GM18873 (cell line): ENCODE results near the gene ARMH3.

Experiments used
- ATAC-seq: cut with Tn5 transposase; IDR thresholded peaks from one replicate; pipeline ENCODE4 v1.9.1; 2021; ENCODE audit warnings: mild to moderate bottlenecking, moderate library complexity, moderate number of reproducible peaks; ENCODE audit not compliant: unreplicated experiment, low FRiP score

ARMH3 gene

DNA sequence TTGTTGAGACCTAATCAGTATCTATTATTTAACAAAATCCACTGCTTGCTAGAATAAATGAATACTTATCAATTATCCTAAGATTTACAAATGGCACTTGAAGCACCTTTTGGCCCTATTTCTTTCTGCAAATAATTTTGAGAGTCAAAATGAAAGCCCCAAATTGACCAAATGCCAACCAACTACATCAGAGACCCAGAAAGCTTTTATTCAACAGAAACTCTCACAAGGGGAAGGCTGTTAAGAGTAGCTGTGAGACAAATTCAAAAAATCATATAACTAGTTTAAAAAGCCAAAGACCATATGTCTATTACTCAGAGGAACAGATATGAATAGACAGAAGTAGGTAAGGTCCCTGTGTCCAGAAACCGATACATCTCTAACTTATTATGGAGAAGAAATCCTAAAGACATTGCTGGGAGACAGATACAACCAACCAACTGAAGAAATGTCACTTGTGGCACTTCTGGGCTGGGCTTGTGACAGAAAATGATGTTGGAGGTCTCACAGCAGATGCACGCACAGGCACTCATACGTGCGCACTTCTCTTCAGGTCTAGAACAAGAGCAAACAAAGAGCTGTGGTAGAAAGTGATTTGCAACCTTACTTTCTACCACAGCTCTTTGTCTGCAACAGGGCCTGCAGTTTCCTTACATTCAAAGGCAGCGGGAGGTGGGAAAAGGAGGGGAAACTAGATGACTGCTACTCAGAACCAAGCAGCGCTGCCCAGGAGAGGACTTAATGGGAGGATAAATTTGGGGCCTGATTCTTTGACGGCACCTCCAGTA lies 153.7 kb downstream of the ARMH3 start:
- no peak for ATAC-seq

DNA sequence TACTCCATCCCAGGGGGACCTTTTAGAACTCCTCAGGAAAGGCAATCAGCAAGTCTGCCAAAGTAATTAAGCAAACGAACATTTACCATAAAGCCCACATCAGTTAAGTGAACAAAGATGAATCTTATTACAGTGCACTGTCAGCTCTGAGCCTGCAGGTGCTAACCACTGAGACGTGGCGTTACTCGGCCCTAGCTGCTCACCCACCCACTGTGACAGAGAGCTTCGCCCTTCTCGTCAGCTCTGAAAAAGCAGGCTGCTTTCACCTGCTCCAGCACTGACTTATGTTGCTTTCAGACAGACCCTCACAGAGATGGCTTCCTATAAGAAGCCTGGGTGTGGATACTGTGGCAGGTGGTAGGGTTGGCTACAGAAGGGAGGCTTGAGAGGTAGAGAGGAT lies 154.6 kb downstream of the ARMH3 start:
- no peak for ATAC-seq

DNA sequence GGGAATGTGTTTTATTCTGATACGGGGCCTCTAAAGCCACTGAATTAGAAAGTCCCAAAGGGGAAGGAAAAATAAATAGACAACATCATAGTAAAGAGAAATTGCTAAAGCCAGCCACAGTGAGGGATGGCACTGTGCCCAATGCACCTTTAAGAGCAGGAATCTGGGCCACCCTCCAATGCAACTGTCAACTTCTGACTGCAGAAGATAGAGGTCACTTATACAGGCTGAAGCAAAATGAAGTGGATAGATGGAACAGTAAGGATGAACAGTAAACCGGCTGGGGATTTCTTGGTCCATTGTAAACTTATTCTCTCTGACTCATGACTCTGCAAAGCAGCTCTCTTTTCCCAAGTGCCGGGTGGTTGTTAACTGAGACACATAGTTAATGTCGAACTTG lies 158.3 kb downstream of the ARMH3 start:
- ATAC-seq = no peak

DNA sequence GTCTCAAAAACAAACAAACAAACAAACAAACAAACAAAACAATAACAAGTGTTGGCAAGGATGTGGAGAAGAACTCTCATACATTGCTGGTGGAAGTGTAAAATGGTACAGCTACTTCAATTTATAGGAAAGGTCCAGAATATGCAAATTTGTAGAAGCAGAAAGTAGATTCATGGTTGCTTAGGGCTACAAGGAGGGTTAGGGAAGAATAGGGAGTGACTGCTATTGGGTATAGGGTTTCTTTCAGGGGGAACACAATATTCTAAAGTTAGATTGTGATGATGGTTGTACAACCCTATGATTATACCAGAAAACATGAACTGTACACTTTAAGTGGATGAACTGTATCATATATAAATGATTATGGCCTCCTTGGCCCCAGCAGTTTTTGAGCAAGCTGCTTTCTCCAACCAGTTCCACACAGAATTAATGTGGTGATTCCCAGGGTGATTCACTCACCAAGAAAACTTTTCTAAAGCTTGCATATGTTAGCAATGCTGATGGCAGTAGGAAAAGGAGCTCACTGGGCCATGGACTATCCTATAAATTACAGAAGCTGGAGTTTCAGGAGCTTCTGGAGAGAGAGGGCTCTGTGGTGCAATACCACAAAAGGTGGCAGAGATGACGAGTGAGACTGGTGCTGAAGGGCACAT lies 159.6 kb downstream of the ARMH3 start:
- ATAC-seq = no peak

DNA sequence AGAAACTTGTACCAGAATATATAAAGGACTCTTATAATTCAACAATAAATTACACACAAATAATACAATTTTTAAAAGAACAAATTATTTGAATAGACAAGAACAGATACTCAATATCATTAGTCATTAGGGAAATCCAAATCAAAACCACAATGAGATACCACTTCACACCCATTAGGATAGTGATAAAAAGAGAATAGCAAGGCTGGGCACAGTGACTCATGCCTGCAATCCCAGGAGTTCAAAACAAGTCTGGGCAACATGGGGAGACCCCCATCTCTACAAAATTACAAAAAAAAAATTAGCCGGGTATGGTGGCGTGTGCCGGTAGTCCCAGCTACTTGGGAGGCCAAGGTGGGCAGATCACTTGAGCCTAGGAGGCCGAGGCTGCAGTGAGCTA lies 160.2 kb downstream of the ARMH3 start:
- no peak for ATAC-seq

DNA sequence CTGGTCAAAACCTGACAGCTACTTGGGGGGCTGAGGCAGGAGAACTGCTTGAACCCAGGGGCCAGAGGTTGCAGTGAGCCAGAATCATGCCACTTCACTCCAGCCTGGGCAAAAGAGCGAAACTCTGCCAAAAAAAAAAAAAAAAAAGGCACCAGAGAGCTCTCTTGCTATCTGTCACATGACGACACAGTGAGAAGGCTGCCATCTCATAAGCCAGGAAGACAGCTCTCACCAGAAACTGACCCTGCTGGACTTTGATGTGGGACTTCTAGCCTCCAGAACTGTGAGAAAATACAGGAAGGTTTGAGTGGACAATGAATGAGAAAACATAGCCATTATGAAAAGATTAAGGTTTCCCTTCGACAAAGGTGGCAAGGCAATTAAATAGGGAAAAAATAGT lies 161.2 kb downstream of the ARMH3 start:
- no peak for ATAC-seq

DNA sequence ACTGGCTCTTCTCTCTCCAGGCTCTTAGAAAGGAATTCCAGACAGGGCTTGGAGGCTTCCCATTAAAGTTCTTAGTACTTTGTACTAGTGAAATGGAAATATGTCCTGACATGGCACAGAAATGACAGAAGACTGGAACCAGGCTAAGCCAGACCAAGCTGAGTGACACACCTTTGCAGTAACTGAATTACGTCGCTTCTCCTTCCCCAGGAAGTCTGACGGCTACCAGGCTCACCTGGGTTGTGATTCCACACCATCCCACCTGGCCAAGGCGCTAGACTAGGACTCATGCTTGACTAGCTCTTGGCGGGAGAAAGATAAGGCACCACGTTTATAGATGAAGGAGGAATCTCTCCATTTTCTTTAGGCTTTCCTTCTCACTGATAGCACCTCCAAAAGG lies 161.7 kb downstream of the ARMH3 start:
- ATAC-seq = no peak

DNA sequence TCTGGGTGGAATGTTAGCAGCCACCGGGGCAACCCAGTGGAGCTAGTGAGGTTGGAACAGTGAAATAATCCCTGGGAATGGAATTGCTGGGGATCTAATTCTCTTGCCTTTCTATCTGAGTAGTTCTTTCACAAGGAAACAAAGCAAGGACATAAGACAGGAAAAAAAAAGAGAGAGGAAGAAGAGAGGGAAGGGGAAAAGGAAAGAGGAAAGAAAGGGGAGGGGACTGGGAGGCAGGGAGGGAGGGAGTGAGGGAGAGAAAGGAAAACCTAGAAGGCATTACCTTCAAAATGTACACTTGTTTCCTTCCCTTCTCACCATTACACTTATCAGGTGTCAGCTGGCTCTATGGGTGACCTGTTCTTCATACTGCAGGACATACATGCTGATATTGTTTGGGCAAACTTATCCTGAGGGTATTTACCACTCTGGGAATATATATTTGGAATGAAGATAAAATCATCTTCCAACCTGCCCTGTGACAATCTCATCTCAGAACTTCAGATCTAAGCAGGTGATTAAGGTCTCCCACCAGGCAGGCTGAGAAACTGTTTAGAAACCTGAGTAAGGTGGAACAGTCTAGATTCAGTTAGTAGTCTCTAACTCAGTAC lies 162.4 kb downstream of the ARMH3 start:
- no peak for ATAC-seq

DNA sequence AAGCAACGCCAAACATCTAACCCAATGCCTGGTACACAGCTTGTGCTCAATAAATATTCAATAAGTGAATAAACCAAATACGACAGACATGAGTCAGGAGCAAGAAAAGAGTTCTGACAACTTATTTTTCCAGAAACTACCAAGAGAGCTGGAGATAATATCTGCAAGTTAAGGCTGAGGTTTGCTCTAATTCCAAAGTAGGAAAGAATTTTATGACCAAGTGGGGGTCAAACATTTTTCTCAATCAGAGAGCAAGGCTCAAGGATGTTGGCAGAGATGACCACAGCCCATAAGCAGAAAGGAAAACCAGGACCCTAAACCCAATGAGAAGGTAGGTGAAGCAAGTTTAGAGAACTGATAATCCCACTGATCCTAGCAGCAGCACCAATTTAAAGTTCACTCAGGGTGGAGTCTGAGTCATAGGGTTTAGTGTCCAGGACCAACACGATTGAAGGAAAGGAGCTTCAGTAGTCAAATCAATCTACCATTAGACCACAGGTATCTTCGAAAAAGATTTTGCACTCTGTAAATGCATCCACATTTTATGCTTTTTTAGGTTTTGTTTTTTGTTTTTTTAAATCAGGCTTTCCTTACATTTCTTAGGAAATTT lies 163.1 kb downstream of the ARMH3 start:
- ATAC-seq = no peak

DNA sequence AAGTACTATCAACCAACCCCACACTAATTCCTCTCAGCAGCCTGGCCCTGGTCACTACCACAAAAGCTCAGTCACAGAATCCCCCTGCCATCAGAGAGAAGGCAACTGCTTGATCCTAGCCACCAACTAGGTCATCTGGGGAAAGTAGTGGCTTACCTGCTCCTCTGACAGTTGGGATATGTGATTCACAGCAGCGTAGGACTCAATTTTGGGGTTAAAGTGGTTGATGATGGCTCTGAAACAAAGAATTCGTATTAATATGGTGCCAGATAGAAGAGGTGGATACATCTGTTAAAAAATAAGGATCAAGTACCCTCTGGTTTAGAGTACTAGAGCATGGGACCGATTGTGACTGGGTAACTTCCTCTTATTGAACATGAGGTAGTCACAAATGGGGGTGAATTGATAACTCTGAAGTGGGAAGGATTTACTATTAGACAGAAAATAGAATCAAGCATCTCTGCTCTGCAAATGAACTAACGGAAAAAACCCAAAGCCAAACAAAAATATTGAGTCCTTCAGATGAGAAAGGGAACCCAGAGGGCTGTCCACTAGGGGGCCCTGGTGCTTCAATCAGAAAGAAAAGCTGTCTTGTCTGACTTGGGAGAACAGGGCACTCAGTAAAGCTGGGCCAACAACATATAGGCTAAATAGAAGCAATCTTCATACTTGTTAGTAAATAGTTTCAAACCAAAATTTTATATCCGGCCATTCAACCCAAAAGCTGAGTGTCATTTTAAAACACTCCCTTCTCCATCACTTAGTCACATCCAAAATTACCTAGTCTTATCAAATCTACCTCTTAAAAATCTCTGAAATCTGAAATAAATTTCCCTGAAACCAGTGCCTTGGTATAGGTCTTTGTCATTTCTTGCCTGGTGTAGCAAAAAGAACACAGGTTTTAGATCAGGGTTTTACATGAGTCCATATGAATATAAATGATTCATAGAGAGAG lies 166.4 kb downstream of the ARMH3 start:
- no peak for ATAC-seq

DNA sequence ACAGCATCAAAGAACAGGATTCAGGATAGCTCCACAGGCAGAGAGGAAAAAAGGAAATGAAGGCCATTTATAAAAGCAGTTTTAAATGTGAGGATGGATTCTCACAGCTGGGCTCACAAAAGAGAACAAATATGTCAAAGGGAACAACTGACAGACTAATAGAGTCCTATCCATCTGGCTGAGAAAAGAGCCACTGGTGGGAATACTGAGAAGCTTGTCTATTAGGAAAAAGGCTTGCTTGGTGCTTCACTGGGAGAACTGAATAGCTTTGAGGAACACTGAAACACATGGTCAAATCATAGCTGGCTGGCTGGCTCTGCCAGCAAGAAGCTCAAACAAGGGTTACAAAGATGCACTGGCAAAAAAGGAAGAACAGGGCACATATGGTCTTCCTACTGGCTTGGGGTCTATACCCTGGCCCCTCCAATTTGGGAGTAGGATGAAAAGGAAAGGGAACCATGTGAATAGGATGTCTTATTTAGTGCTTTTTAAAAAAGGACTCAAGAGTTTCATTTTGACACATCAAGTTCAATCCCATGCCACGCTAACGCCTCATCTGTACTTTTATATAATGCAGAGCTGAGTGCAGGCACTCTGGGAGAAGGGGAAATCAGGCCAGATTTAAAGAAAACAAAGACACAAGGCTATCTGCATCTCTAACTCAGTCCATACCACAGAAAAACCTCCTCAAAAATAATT lies 167.6 kb downstream of the ARMH3 start:
- no peak for ATAC-seq

DNA sequence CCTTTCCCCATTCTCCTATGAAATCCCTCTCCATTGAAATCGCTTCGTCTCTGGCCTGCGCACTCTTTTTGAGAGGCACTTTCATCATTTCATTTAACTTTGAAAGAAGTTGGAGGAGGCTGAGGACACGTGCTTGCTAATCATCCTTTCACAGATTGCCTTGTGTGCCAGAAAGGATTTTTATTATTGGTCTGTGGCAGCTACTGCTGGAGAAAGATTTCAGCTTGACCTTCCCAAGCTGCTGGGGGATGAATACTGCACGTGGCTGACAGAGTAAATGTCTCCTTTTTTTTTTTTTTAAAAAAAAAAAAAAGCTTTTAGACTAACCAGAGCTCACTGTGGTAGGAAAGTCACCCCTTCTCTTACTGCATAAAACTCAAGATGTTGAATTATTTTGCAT lies 168.2 kb downstream of the ARMH3 start:
- ATAC-seq = no peak

DNA sequence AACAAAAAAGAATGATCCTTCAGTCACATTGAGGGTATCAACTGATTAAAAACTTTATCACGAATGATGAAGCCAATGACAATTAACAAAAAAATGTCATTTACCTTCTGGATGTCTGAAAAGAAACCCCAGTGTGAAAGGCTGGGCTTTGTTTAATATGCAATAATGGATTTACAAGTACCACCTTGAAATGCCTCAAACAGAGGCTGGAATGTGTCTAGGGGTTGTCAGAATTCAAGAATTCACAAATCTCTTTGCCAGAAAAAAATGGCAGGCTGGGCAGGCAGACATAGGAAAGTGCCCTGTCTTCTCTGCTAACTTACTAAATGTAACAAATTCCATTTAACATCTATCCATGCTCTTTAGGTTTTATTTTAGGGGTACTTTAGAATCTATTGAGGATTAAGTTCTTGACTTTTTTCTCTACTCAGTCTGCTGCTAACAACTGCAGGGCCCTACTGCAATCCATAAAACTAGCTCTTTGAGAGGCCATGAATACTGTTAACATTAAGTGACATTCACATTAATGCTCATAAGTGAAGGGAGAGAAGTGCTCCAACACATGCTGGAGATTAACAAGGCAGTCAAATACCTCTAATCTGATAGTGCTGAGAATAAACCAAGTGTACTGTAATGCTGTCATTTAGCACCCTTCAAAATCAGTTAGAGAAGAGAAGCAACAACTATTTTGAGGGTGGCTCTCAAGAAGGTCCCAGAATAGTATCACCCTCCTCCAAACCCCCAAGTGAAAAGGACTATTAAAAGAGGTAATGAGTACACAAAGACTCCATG lies 169.3 kb downstream of the ARMH3 start:
- no peak for ATAC-seq

DNA sequence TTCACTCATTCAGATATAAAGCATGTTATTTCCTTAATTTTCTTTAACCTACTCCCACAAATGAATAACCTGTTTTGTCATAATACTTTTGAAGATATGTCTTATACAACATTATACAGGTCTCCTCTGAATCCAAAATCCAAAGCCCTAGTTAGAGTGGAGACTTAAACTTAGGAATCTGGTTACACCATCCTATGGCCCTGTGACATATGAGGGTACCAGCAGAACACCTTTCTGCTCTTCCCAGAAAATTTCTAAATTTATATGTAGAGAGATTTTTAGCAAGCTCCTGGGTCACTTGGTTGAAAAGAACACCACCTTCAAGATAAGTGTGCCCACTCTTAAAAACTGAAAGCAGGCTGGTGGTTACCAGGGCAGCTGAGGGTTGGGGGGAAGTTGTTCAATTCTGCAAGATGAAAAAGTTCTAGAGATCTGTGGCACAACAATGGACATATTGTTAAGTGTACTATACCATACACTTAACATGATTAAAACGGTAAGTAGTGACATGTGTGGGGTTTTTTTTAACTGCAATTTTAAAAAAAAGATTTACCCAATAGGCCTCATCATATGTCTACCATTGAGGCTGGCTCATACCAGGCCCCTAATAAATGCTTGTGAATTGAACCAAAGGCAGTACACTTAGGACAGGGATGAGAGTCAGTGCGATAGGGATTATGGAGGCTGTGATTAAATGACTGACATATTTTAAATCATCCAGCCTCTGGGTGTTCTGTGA lies 174.8 kb downstream of the ARMH3 start:
- no peak for ATAC-seq

DNA sequence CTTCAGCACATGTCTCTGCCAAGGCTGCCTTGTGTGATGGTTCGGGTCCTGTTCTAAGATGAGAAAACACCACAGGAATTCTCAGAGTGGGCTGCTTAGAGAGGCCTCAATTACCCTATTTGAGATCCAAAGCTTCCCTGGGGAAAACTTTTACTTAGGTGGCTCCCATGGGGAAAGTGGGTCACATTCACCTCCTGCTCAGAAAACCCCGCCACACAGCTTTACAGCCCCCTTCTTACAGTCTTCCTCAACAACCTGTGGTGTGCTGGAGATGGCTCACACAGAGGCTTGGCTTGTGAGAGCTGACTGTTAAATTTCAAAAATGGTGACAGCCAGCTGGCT lies 175.8 kb downstream of the ARMH3 start:
- ATAC-seq = no peak

DNA sequence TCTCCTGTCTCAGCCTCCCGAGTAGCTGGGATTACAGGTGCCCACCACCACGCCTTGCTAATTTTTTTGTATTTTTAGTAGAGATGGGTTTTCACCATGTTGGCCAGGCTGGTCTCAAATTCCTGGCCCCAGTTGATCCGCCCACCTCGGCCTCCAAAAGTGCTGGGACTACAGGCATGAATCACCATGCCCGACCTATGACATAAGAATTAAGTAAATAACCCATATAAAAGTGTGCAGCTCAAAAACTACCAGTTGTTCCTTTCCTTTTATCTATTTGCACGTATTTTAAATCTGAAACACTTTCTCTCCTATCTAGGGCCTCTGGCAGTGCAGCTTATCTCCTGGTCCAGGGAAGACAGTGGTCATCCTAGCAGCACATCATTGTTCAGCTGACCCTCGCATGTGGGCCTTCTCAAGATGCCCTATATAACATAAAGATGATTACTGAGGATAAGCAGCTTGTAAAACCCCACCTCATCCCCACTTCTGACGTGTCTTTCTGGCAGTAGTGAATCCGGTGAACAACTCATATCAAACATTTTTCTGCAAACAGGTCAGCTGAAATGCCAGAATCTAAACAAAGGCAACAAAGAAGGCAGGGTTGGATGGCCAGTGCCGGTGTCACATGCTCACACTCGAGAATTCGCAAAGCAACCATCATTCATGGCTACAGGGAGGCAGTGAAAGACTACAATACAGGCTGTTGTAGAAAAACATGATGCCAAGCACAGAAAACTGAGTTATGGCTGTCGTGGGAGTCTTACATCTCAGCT lies 176.3 kb downstream of the ARMH3 start:
- ATAC-seq = no peak

DNA sequence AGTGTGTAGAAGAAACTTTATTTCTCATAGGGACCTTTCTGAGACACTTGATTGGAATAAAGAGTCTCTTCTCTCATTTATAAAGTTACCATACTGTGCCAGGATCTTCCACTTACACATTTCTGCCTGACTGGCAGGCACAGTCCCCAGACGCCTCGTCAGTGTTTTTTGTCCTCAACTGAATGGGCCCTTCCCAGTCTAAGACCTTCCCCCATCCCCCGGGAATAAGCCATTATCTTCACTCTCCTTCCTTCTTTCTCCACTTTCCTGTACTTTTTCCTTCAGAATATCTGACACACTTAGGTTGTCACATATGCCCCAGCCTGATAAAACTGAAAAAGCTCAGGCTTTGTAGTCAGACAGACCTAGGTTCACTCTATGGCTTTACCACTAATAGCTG lies 177.1 kb downstream of the ARMH3 start:
- no peak for ATAC-seq
